HEK293 (cell line): ENCODE results near the gene GTF2F2.

Experiments used
- CTCF ChIA-PET: fragments of 350-600 bp; formaldehyde crosslinking; extraction: SDS; loops from one replicate; lab custom pipeline; 2021; ENCODE audit warnings: antibody characterized with exemption; lab: Yijun Ruan, JAX
- POLR2A ChIA-PET: fragments of 300-600 bp; formaldehyde crosslinking; extraction: SDS; loops from one replicate; lab custom pipeline; 2020; ENCODE audit warnings: antibody characterized with exemption, inconsistent platforms; lab: Yijun Ruan, JAX
- H3K27ac ChIP-seq: fragments of 200-500 bp; sonication (Bioruptor generic); 2 replicates; pipeline ENCODE4 v1.5.1; 2014; ENCODE audit warnings: low read depth, low read length, control low read depth, inconsistent platforms; ENCODE audit errors: extremely low read depth
- H3K36me3 ChIP-seq, 2 experiments: fragments of 200-500 bp in 1 of 2; sonication (Bioruptor generic) in 1 of 2; 1 replicate in 1 of 2; 2 replicates in 1 of 2; pipeline ENCODE4 v1.5.1; 2014 to 2017; ENCODE audit warnings: inconsistent platforms in 2 of 2, low read length in 2 of 2; ENCODE audit not compliant: control insufficient read depth in 2 of 2, insufficient read depth in 1 of 2
- H3K4me1 ChIP-seq: fragments of 200-500 bp; sonication (Bioruptor generic); 2 replicates; pipeline ENCODE4 v1.5.1; 2014; ENCODE audit warnings: mild to moderate bottlenecking, low read length, inconsistent platforms; ENCODE audit not compliant: control insufficient read depth, insufficient read depth
- H3K4me3 ChIP-seq: 2 replicates; pipeline ENCODE4 v1.5.1; 2011; ENCODE audit warnings: low read depth, mild to moderate bottlenecking, control low read depth, low read length, moderate library complexity
- H3K9me3 ChIP-seq: fragments of 200-500 bp; sonication (Bioruptor generic); 2 replicates; pipeline ENCODE4 v1.5.1; 2014; ENCODE audit warnings: low read depth, low read length, inconsistent platforms; ENCODE audit not compliant: control insufficient read depth, insufficient read depth
- BCL11A ChIP-seq: fragments of 450-650 bp; formaldehyde crosslinking; IDR thresholded peaks from 2 replicates; pipeline ENCODE4 v1.5.1; 2016; ENCODE audit warnings: low read depth, missing biosample characterization, missing genetic modification characterization
- IKZF3 ChIP-seq: fragments of 450-650 bp; IDR thresholded peaks from 2 replicates; pipeline ENCODE4 v1.5.0; 2018; ENCODE audit warnings: missing biosample characterization, mild to moderate bottlenecking, missing genetic modification characterization, moderate library complexity
- KLF16 ChIP-seq: fragments of 450-650 bp; formaldehyde crosslinking; IDR thresholded peaks from 2 replicates; pipeline ENCODE4 v1.5.1; 2017; ENCODE audit warnings: missing biosample characterization, missing genetic modification characterization
- PBX3 ChIP-seq: sonication (generic); formaldehyde crosslinking; IDR thresholded peaks from 2 replicates; pipeline ENCODE4 v1.8.1; 2022; ENCODE audit warnings: mild to moderate bottlenecking, moderate library complexity, missing genetic modification reagents
- PRDM6 ChIP-seq: fragments of 450-650 bp; formaldehyde crosslinking; IDR thresholded peaks from 2 replicates; pipeline ENCODE4 v1.5.1; 2017; ENCODE audit warnings: missing biosample characterization, missing genetic modification characterization
- REPIN1 ChIP-seq: fragments of 450-650 bp; formaldehyde crosslinking; IDR thresholded peaks from 2 replicates; pipeline ENCODE4 v1.5.1; 2017; ENCODE audit warnings: missing biosample characterization, missing genetic modification characterization, low read depth
- REST ChIP-seq: fragments of 450-650 bp; formaldehyde crosslinking; IDR thresholded peaks from 2 replicates; pipeline ENCODE4 v1.5.1; 2016; ENCODE audit warnings: missing biosample characterization, missing genetic modification characterization
- SALL2 ChIP-seq: fragments of 450-650 bp; formaldehyde crosslinking; IDR thresholded peaks from 2 replicates; pipeline ENCODE4 v1.5.0; 2017; ENCODE audit warnings: missing biosample characterization, mild to moderate bottlenecking, missing genetic modification characterization, borderline replicate concordance
- SCRT2 ChIP-seq: fragments of 450-650 bp; formaldehyde crosslinking; IDR thresholded peaks from 2 replicates; pipeline ENCODE4 v1.5.1; 2016; ENCODE audit warnings: missing biosample characterization, missing genetic modification characterization
- ZBTB1 ChIP-seq: fragments of 450-650 bp; formaldehyde crosslinking; IDR thresholded peaks from 2 replicates; pipeline ENCODE4 v1.5.1; 2016; ENCODE audit warnings: missing biosample characterization, missing genetic modification characterization
- ZBTB17 ChIP-seq: fragments of 450-650 bp; formaldehyde crosslinking; IDR thresholded peaks from 2 replicates; pipeline ENCODE4 v1.5.1; 2016; ENCODE audit warnings: missing biosample characterization, missing genetic modification characterization
- ZBTB49 ChIP-seq: fragments of 450-650 bp; formaldehyde crosslinking; IDR thresholded peaks from 2 replicates; pipeline ENCODE4 v1.5.1; 2016; ENCODE audit warnings: missing biosample characterization, missing genetic modification characterization, low read depth
- ZBTB8A ChIP-seq: fragments of 450-650 bp; formaldehyde crosslinking; IDR thresholded peaks from 2 replicates; pipeline ENCODE4 v1.5.1; 2016; ENCODE audit warnings: missing biosample characterization, missing genetic modification characterization
- ZFHX2 ChIP-seq: fragments of 450-650 bp; formaldehyde crosslinking; conservative IDR thresholded peaks from 2 replicates; pipeline ENCODE4 v1.5.1; 2016; ENCODE audit warnings: missing biosample characterization, missing genetic modification characterization
- ZFP41 ChIP-seq: fragments of 450-650 bp; formaldehyde crosslinking; IDR thresholded peaks from 2 replicates; pipeline ENCODE4 v1.5.1; 2016; ENCODE audit warnings: missing biosample characterization, missing genetic modification characterization, borderline replicate concordance
- ZNF23 ChIP-seq: fragments of 450-650 bp; formaldehyde crosslinking; IDR thresholded peaks from 2 replicates; pipeline ENCODE4 v1.5.1; 2016; ENCODE audit warnings: missing biosample characterization, missing genetic modification characterization, borderline replicate concordance
- ZNF26 ChIP-seq: fragments of 450-650 bp; formaldehyde crosslinking; IDR thresholded peaks from 2 replicates; pipeline ENCODE4 v1.5.1; 2016; ENCODE audit warnings: missing biosample characterization, missing genetic modification characterization
- ZNF350 ChIP-seq: fragments of 450-650 bp; formaldehyde crosslinking; IDR thresholded peaks from 2 replicates; pipeline ENCODE4 v1.5.0; 2017; ENCODE audit warnings: missing biosample characterization, mild to moderate bottlenecking, missing genetic modification characterization
- ZNF391 ChIP-seq: fragments of 450-650 bp; formaldehyde crosslinking; IDR thresholded peaks from 2 replicates; pipeline ENCODE4 v1.5.1; 2016; ENCODE audit warnings: low read depth, missing biosample characterization, missing genetic modification characterization, borderline replicate concordance
- ZNF521 ChIP-seq: fragments of 450-650 bp; formaldehyde crosslinking; IDR thresholded peaks from 2 replicates; pipeline ENCODE4 v1.5.1; 2017; ENCODE audit warnings: missing biosample characterization, mild to moderate bottlenecking, missing genetic modification characterization
- ZNF571 ChIP-seq: fragments of 450-650 bp; formaldehyde crosslinking; IDR thresholded peaks from 2 replicates; pipeline ENCODE4 v1.5.0; 2017; ENCODE audit warnings: missing biosample characterization, missing genetic modification characterization
- ZNF626 ChIP-seq: fragments of 450-650 bp; sonication (Bioruptor Pico); formaldehyde crosslinking; IDR thresholded peaks from 2 replicates; pipeline ENCODE4 v1.5.1; 2018; ENCODE audit warnings: missing biosample characterization, missing genetic modification characterization, inconsistent platforms
- ZNF658 ChIP-seq: fragments of 450-650 bp; formaldehyde crosslinking; IDR thresholded peaks from 2 replicates; pipeline ENCODE4; 2016; ENCODE audit warnings: missing biosample characterization, missing genetic modification characterization
- ZNF747 ChIP-seq: fragments of 450-650 bp; formaldehyde crosslinking; IDR thresholded peaks from 2 replicates; pipeline ENCODE4 v1.5.1; 2016; ENCODE audit warnings: missing biosample characterization, missing genetic modification characterization
- ZNF785 ChIP-seq: fragments of 450-650 bp; formaldehyde crosslinking; IDR thresholded peaks from 2 replicates; pipeline ENCODE4 v1.5.1; 2016; ENCODE audit warnings: missing biosample characterization, missing genetic modification characterization

The GTF2F2 gene

GRCh38 chr13:45178349-45179162 lies 58.2 kb downstream of the GTF2F2 start:
- Histone ChIP-seq H3K27ac (peak overlapping the region; percentile 51), H3K4me1 (peaks cover 17% of the 10 kb centered on the region), H3K36me3 (no peaks in the 10 kb centered on the region), H3K9me3 (no peaks in the 10 kb centered on the region), H3K4me3 (no peak overlapping the region)
- ChIA-PET POLR2A (interaction anchor here (1.1 kb wide), 1 partner anchor 16 kb away, joined by 3 read pairs; no protein-coding TSS in a partner anchor), CTCF (interaction anchor here (0.8 to 0.9 kb wide), 2 partner anchors 17 to 103 kb away, joined by 3 read pairs; no protein-coding TSS in a partner anchor)
- TF ChIP-seq PBX3 (CRISPR knock-in tag) = no peak
- peak; percentile 93 for TF ChIP-seq ZBTB17 (tag by site-specific recombination)
- no peak for TF ChIP-seq ZNF658 (tag by site-specific recombination)
- TF ChIP-seq REST (tag by site-specific recombination) = peak; percentile 50; the same call in 1 of the 2 replicates
- TF ChIP-seq ZNF26 (tag by site-specific recombination) = no peak
- TF ChIP-seq ZBTB49 (tag by site-specific recombination) = no peak
- no peak for TF ChIP-seq ZFHX2 (tag by site-specific recombination)
- peak; percentile 50 for TF ChIP-seq ZBTB8A (tag by site-specific recombination)
- no peak for TF ChIP-seq ZNF571
- TF ChIP-seq IKZF3 = peak; percentile 55; the same call in 1 of the 2 replicates
- TF ChIP-seq ZNF785 (tag by site-specific recombination) = no peak
- TF ChIP-seq REPIN1 (tag by site-specific recombination) = 0 out of 2 replicates have a peak, but pooled peaks have one; percentile 25
- TF ChIP-seq SALL2 (tag by site-specific recombination) = no peak
- no peak for TF ChIP-seq ZNF626 (tag by site-specific recombination)
- TF ChIP-seq SCRT2 (tag by site-specific recombination) = no peak
- TF ChIP-seq ZNF747 (tag by site-specific recombination) = no peak
- TF ChIP-seq PRDM6 (tag by site-specific recombination) = peak; percentile 96
- TF ChIP-seq KLF16 (tag by site-specific recombination) = no peak
- no peak for TF ChIP-seq ZNF521 (tag by site-specific recombination)
- no peak for TF ChIP-seq ZNF23
- TF ChIP-seq ZNF391 = peak; percentile 69
- peak; percentile 62 for TF ChIP-seq BCL11A (tag by site-specific recombination)
- no peak for TF ChIP-seq ZFP41 (tag by site-specific recombination)
- TF ChIP-seq ZNF350 (tag by site-specific recombination) = no peak
- TF ChIP-seq ZBTB1 (tag by site-specific recombination) = no peak
